MM.1S (cell line): ENCODE measurements around the gene OR2V2.
"Not testable (repeated sequence)": the region's sequence is repeated elsewhere in the genome, so short reads cannot be mapped to it uniquely, and the experiment has no call there.

Experiments
- DNase-seq: peaks from one replicate; pipeline ENCODE4 v3.0.0-alpha.2; 2015
- H2AFZ ChIP-seq: fragments of 300-600 bp; sonication (generic); 2 replicates; pipeline ENCODE4 v1.6.0; 2016; ENCODE audit warnings: antibody characterized with exemption, low read length
- H3F3A ChIP-seq: fragments of 300-600 bp; sonication (generic); 2 replicates; pipeline ENCODE4 v1.6.1; 2016; ENCODE audit warnings: mild to moderate bottlenecking, antibody characterized with exemption, low read length, moderate library complexity, mixed read lengths; ENCODE audit not compliant: insufficient read depth
- H3K27ac ChIP-seq: fragments of 300-600 bp; sonication (generic); 2 replicates; pipeline ENCODE4 v1.5.1; 2016; ENCODE audit warnings: mild to moderate bottlenecking, low read length
- H3K27me3 ChIP-seq: fragments of 300-600 bp; sonication (generic); replicated peaks from 2 replicates; pipeline ENCODE4 v1.6.0; 2016; ENCODE audit warnings: low read length; ENCODE audit not compliant: insufficient read depth
- H3K36me3 ChIP-seq: fragments of 300-600 bp; sonication (generic); replicated peaks from 2 replicates; pipeline ENCODE4 v1.6.1; 2016; ENCODE audit warnings: mild to moderate bottlenecking, low read length, mixed read lengths; ENCODE audit not compliant: insufficient read depth
- H3K4me1 ChIP-seq: fragments of 300-600 bp; sonication (generic); 2 replicates; pipeline ENCODE4 v1.6.1; 2016; ENCODE audit warnings: low read length, mixed read lengths
- H3K4me2 ChIP-seq: fragments of 300-600 bp; sonication (generic); 2 replicates; pipeline ENCODE4 v1.6.0; 2016; ENCODE audit warnings: low read depth, low read length
- H3K4me3 ChIP-seq: fragments of 300-600 bp; sonication (generic); 2 replicates; pipeline ENCODE4 v1.5.1; 2016; ENCODE audit warnings: low read length, mixed read lengths
- H3K79me2 ChIP-seq: fragments of 300-600 bp; sonication (generic); 2 replicates; pipeline ENCODE4 v1.6.1; 2016; ENCODE audit warnings: mixed run types, low read length, mixed read lengths
- H3K9ac ChIP-seq: fragments of 300-600 bp; sonication (generic); 2 replicates; pipeline ENCODE4 v1.6.1; 2016; ENCODE audit warnings: low read length, mixed read lengths
- H3K9me2 ChIP-seq: fragments of 300-600 bp; sonication (generic); replicated peaks from 2 replicates; pipeline ENCODE4 v1.6.1; 2016; ENCODE audit warnings: mild to moderate bottlenecking, low read length, mixed read lengths; ENCODE audit not compliant: insufficient read depth
- H3K9me3 ChIP-seq: fragments of 300-600 bp; sonication (generic); replicated peaks from 2 replicates; pipeline ENCODE4 v1.6.1; 2016; ENCODE audit warnings: mild to moderate bottlenecking, low read length, mixed read lengths; ENCODE audit not compliant: insufficient read depth
- H4K20me1 ChIP-seq: fragments of 300-600 bp; sonication (generic); 2 replicates; pipeline ENCODE4 v1.6.1; 2016; ENCODE audit warnings: mild to moderate bottlenecking, low read length, moderate library complexity, mixed read lengths; ENCODE audit not compliant: insufficient read depth
- CTCF ChIP-seq: fragments of 300-600 bp; sonication (generic); IDR thresholded peaks from 2 replicates; pipeline ENCODE4 v1.5.1; 2016; ENCODE audit warnings: antibody characterized with exemption, low read length, mixed read lengths
- EZH2 ChIP-seq: fragments of 300-600 bp; sonication (generic); optimal IDR thresholded peaks from 2 replicates; pipeline ENCODE3; 2017; ENCODE audit warnings: low read depth, mild to moderate bottlenecking, antibody characterized with exemption, low read length, mixed read lengths
- EZH2phosphoT487 ChIP-seq: fragments of 300-600 bp; sonication (generic); IDR thresholded peaks from 2 replicates; pipeline ENCODE4 v1.6.1; 2018; ENCODE audit warnings: antibody characterized with exemption, low read length

The OR2V2 gene

GRCh38 chr5:181173027-181173419, 25.6 kb downstream of the OR2V2 start:
- peak; percentile 73 for TF ChIP-seq CTCF
- no peak for TF ChIP-seq EZH2
- Histone ChIP-seq H3K27ac (peak overlapping the region; percentile 67; the same call in 1 of the 2 replicates), H3K79me2 (no peaks in the 10 kb centered on the region), H3K27me3 (peaks cover 34% of the 10 kb centered on the region), H3K9me2 (no peaks in the 10 kb centered on the region), H3K4me3 (peak overlapping the region; percentile 66), H3F3A (peaks cover 12% of the 10 kb centered on the region), H3K36me3 (no peaks in the 10 kb centered on the region), H3K9ac (peak overlapping the region; percentile 39; the same call in 1 of the 2 replicates), H3K9me3 (no peaks in the 10 kb centered on the region), H3K4me1 (peaks cover 17% of the 10 kb centered on the region), H3K4me2 (peak overlapping the region; percentile 93), H2AFZ (peak overlapping the region; percentile 88), H4K20me1 (no peaks in the 10 kb centered on the region)
- DNase-seq: peak; percentile 61

- Histone ChIP-seq H3K27me3 (peaks cover 32% of the 10 kb centered on the region), H3K4me1 (peaks cover 17% of the 10 kb centered on the region), H3K36me3 (no peaks in the 10 kb centered on the region), H3K4me2 (peak overlapping the region; percentile 93), H3K9me3 (no peaks in the 10 kb centered on the region), H3F3A (peaks cover 12% of the 10 kb centered on the region), H2AFZ (peak overlapping the region; percentile 88), H3K9me2 (no peaks in the 10 kb centered on the region), H4K20me1 (no peaks in the 10 kb centered on the region), H3K27ac (peak overlapping the region; percentile 67; the same call in 1 of the 2 replicates), H3K9ac (peak overlapping the region; percentile 39; the same call in 1 of the 2 replicates), H3K79me2 (no peaks in the 10 kb centered on the region), H3K4me3 (peak overlapping the region; percentile 66)
- DNase-seq: peak; percentile 69
- TF ChIP-seq EZH2phosphoT487 (no peak), CTCF (no peak), EZH2 (no peak)
These were observed 26.3 kb downstream of the OR2V2 start for GRCh38 chr5:181173420-181174342.

- Histone ChIP-seq H3K9ac (no peak overlapping the region), H3K9me3 (no peaks in the 10 kb centered on the region), H3K9me2 (no peaks in the 10 kb centered on the region), H2AFZ (no peak overlapping the region), H4K20me1 (no peaks in the 10 kb centered on the region), H3K4me1 (peaks cover 11% of the 10 kb centered on the region), H3K27ac (no peak overlapping the region), H3K27me3 (peaks cover 15% of the 10 kb centered on the region), H3K79me2 (no peaks in the 10 kb centered on the region), H3K4me3 (no peak overlapping the region), H3K4me2 (no peak overlapping the region), H3F3A (peaks cover 12% of the 10 kb centered on the region), H3K36me3 (no peaks in the 10 kb centered on the region)
- no peak for DNase-seq
- TF ChIP-seq EZH2phosphoT487: no peak
- TF ChIP-seq CTCF: no peak
- no peak for TF ChIP-seq EZH2
These were observed 29.0 kb downstream of the OR2V2 start for GRCh38 chr5:181176254-181176952.

GRCh38 chr5:181177559-181177958, 30.2 kb downstream of the OR2V2 start:
- H2AFZ ChIP-seq, H3K4me2 ChIP-seq, H3K4me1 ChIP-seq, H3K9me3 ChIP-seq, H4K20me1 ChIP-seq, H3K27ac ChIP-seq, H3K79me2 ChIP-seq, DNase-seq, H3K9ac ChIP-seq, H3K36me3 ChIP-seq, H3K9me2 ChIP-seq, H3K4me3 ChIP-seq: not testable (repeated sequence)
- peaks cover 19% of the 10 kb centered on the region for H3F3A ChIP-seq
- peaks cover 15% of the 10 kb centered on the region for H3K27me3 ChIP-seq
